Heart right ventricle (tissue), 16 donors: Measurements from ENCODE around the gene SULF2. TPM values are rescaled to one million over a fixed set of nuclear protein-coding genes. Genes with fewer than 3 reads are reported as not detected.

Source experiments
- ATAC-seq, 8 donors: fragments of 200-7000 bp; cut with Tn5 transposase; one replicate each; pipeline ENCODE4 v1.9.1; 2020; ENCODE audit warnings: mild to moderate bottlenecking in 8 of 8, moderate library complexity in 8 of 8, moderate number of reproducible peaks in 1 of 8
- DNase-seq, 2 donors: peaks; one replicate each; pipeline ENCODE4 v3.0.0-alpha.2; 2020
- H3K27ac ChIP-seq, 10 donors: fragments of 200-600 bp; sonication (generic) in 2 of 10; one replicate each; pipeline versions ENCODE4 v1.5.0 to v1.8.0; 2020 to 2022; ENCODE audit warnings: mild to moderate bottlenecking in 3 of 10
- H3K27me3 ChIP-seq, 7 donors: fragments of 200-600 bp; one replicate each; pipeline ENCODE4 v1.8.0; 2021 to 2022; ENCODE audit warnings: mild to moderate bottlenecking in 2 of 7
- H3K36me3 ChIP-seq, 9 donors: fragments of 200-600 bp; sonication (generic) in 1 of 9; one replicate each; pipeline versions ENCODE4 v1.5.0 to v1.8.0; 2020 to 2022; ENCODE audit warnings: mild to moderate bottlenecking in 2 of 9
- H3K4me1 ChIP-seq, 9 donors: fragments of 200-600 bp; sonication (generic) in 1 of 9; one replicate each; pipeline versions ENCODE4 v1.5.0 to v1.8.0; 2020 to 2022; ENCODE audit warnings: mild to moderate bottlenecking in 4 of 9
- H3K4me3 ChIP-seq, 10 donors: fragments of 200-600 bp; sonication (generic) in 2 of 10; one replicate each; pipeline versions ENCODE4 v1.5.0 to v1.8.0; 2020 to 2022; ENCODE audit warnings: mild to moderate bottlenecking in 7 of 10, moderate library complexity in 2 of 10
- H3K9me3 ChIP-seq, 11 donors: fragments of 200-600 bp in 10 of 11; sonication (generic) in 2 of 11; one replicate each; pipeline versions ENCODE4 v1.5.0 to v1.8.0; 2013 to 2022; ENCODE audit warnings: mild to moderate bottlenecking in 2 of 11, control low read depth in 1 of 11, moderate library complexity in 1 of 11
- CTCF ChIP-seq, 9 donors: fragments of 200-600 bp; sonication (generic) in 2 of 9; IDR thresholded peaks; one replicate each; pipeline versions ENCODE4 v1.5.0 to v1.8.0; 2021 to 2022; ENCODE audit warnings: antibody characterized with exemption in 9 of 9, mild to moderate bottlenecking in 5 of 9, moderate library complexity in 1 of 9
- WGBS, 2 donors: extraction: QIAGEN DNeasy Blood & Tissue Kit; methylation state at CpG; one replicate each; pipeline ENCODE4 v1.1.7; 2013; ENCODE audit warnings: inconsistent platforms in 1 of 2; 5-methylcytosine and 5-hydroxymethylcytosine counted together
- intact Hi-C, 10 donors: fragments of 100-400 bp; cut with DNase I; formaldehyde crosslinking; loops; one replicate each; pipeline versions ENCODE4 v1.11.1 to v1.14.2; 2022
- polyA plus RNA-seq, 2 donors: library from polyadenylated mRNA; stranded (reverse); fragments of 200-250 nt; gene quantifications; one replicate each; pipeline ENCODE4 v1.2.3, GENCODE V29; 2013
- total RNA-seq, 10 donors: library from RNA; stranded (reverse); fragmentation: NEBNext Ultra II Directional in 3 of 10; extraction: Animal tissue kit (Norgen Biotek cat#: 25700) in 3 of 10; gene quantifications; one replicate each; pipeline versions ENCODE4 v1.2.1 to v1.2.4, GENCODE V29; 2021 to 2023
- donor health status: Arrhythmogenic right ventricular cardiomyopathy.
- donor health status: ischemic (EF 13 %, LVEDD 7.1; RV severe dilation, severe dysfunction).
- donor health status: healthy with polysubstance abuse.
- donor health status: DM: no; HTN: yes; CAD: no.
- donor health status: DM: no; HTN: no; CAD: no.
- donor health status: ischemic (EF 25% LVEDD 6.9; RV normal size, moderate dysfunction).
- donor health status: ischemic (EF 25% LVEDD 5.7; RV mildly dilated, moderate dysfunction).
- donor health status: healthy.
- donor health status: DM: yes; HTN: yes; CAD: no.
- donor health status: Ischemic cardiomyopathy.
- donor health status: ischemic (EF 35%, LVEDD 5.7; RV mildly dilated, moderate dysfunction).
- donor health status: nonischemic (EF 11% LVEDD 7.7; RV severe dilation, severe dysfunction).
- donor health status: DM: yes; HTN: yes; CAD: no.
- donor health status: PGD.
- donor health status: ischemic (EF 29% LVEDD 5.4; RV normal size, mild dysfunction).
- donor health status: nonischemic (EF 23%, LVEDD 6.1; RV moderate dilation, normal function).

The SULF2 gene
- total and polyA plus RNA-seq, 12 donors, result 16.7 to 40.6 (median 26.4) TPM

- 90 to 91% methylated on average over 6 of the region's 6 CpGs for WGBS, 2 donors
- H3K36me3 ChIP-seq, result peaks cover 0 to 48% (median 0%) of the 10 kb centered on the region in 9 donors
- H3K4me1 ChIP-seq, result peaks cover 9 to 36% (median 20%) of the 10 kb centered on the region in 9 donors
- intact Hi-C loops, result loop anchor here in 5 of 10 donors (5.0 to 10.0 kb wide), 4 partner anchors 101 to 614 kb away; partner anchors contain the start of gene SULF2 (in 3 of the 5)
- H3K27me3 ChIP-seq, result no peaks in the 10 kb centered on the region
- peak overlapping the region in 1 of 10 donors; percentile 79 for H3K27ac ChIP-seq
- H3K9me3 ChIP-seq, result peaks cover 0 to 3% (median 0%) of the 10 kb centered on the region in 11 donors
- ATAC-seq, result no peak
- no peak overlapping the region for H3K4me3 ChIP-seq
- no peak for TF ChIP-seq CTCF (IDR thresholded peaks at IDR 0.05)
- DNase-seq, result no peak
Measured at GRCh38 chr20:47680804-47681529, 104.3 kb downstream of the SULF2 start.

GRCh38 chr20:47679462-47679861, 105.8 kb downstream of the SULF2 start:
- no peak for ATAC-seq
- H3K4me1 ChIP-seq, result peaks cover 9 to 36% (median 20%) of the 10 kb centered on the region in 9 donors
- H3K27ac ChIP-seq, result no peak overlapping the region
- peaks cover 0 to 3% (median 0%) of the 10 kb centered on the region in 11 donors for H3K9me3 ChIP-seq
- WGBS, 2 donors, result 98 to 99% methylated on average over 4 of the region's 4 CpGs
- no peak overlapping the region for H3K4me3 ChIP-seq
- no peaks in the 10 kb centered on the region for H3K27me3 ChIP-seq
- no peak for DNase-seq
- no peak for TF ChIP-seq CTCF (IDR thresholded peaks at IDR 0.05)
- intact Hi-C loops, result loop anchor here in 7 of 10 donors (2.0 to 10.0 kb wide), 4 partner anchors 105 to 943 kb away; partner anchors contain the start of gene SULF2 (in 3 of the 7)
- H3K36me3 ChIP-seq, result peaks cover 0 to 57% (median 4%) of the 10 kb centered on the region in 9 donors

GRCh38 chr20:47678536-47678935, 106.7 kb downstream of the SULF2 start:
- H3K36me3 ChIP-seq, result peaks cover 0 to 56% (median 4%) of the 10 kb centered on the region in 9 donors

More at GRCh38 chr20:47678536-47678935, 106.7 kb downstream of the SULF2 start:
- WGBS, 2 donors, result 96 to 98% methylated on average over 17 of the region's 17 CpGs
- Histone ChIP-seq H3K27me3 (no peaks in the 10 kb centered on the region), H3K4me3 (no peak overlapping the region), H3K9me3 (peaks cover 0 to 3% (median 0%) of the 10 kb centered on the region in 11 donors), H3K4me1 (peaks cover 9 to 36% (median 20%) of the 10 kb centered on the region in 9 donors), H3K27ac (no peak overlapping the region)
- intact Hi-C loops, result loop anchor here in 9 of 10 donors (1.0 to 10.0 kb wide), 5 partner anchors 106 to 944 kb away; partner anchors contain the start of gene SULF2 (in 3 of the 9)
- DNase-seq (no peak), ATAC-seq (no peak)
- no peak for TF ChIP-seq CTCF (IDR thresholded peaks at IDR 0.05)
